HepG2 (cell line): ENCODE data around the gene ENTREP3. TPM values are rescaled to one million over a fixed set of nuclear protein-coding genes. Genes with fewer than 3 reads are reported as not detected.

Source experiments
- ATAC-seq: fragments of 200-7000 bp; cut with Tn5 transposase; 3 replicates; pipeline ENCODE4 v1.9.1; 2020; ENCODE audit warnings: mild to moderate bottlenecking, moderate library complexity
- BruUV-seq: library from RNA; stranded (reverse); fragments of 400-500 nt; replicated peaks from 2 replicates; lab custom pipeline; 2021; lab: Mats Ljungman, UMichigan
- CTCF ChIA-PET: fragments of 300-600 bp; formaldehyde crosslinking; extraction: SDS; loops from one replicate; lab custom pipeline; 2021; ENCODE audit warnings: low total read pairs, inconsistent platforms, low intra/inter-chr PET ratio; lab: Yijun Ruan, JAX
- POLR2A ChIA-PET: fragments of 350-600 bp; sonication (Branson Sonifier 250); formaldehyde crosslinking; loops from one replicate; lab custom pipeline; 2020; ENCODE audit warnings: antibody characterized with exemption, inconsistent platforms; lab: Yijun Ruan, JAX
- DNase-seq: peaks from one replicate; pipeline ENCODE4 v3.0.0-alpha.2; 2015; ENCODE audit warnings: low spot score
- FAIRE-seq: peaks from 3 replicates; lab custom pipeline; 2011; peaks lifted over from hg19 to GRCh38; lab: Jason Lieb, UNC
- H2AFZ ChIP-seq: one replicate; pipeline ENCODE4 v1.6.1; 2011; ENCODE audit warnings: low read length, inconsistent platforms
- H3K27ac ChIP-seq: fragments of 300-600 bp; 3 replicates; pipeline ENCODE4 v1.8.0; 2011; ENCODE audit warnings: mixed run types, mild to moderate bottlenecking, mixed read lengths, low read length, inconsistent platforms; ENCODE audit not compliant: insufficient read depth; ENCODE audit errors: extremely low read length
- H3K27me3 ChIP-seq, 2 experiments: fragments of 200-600 bp in 1 of 2; 2 replicates in 1 of 2; 3 replicates in 1 of 2; pipeline versions ENCODE4 v1.6.0 to v1.8.0; 2011; ENCODE audit warnings: low read length in 2 of 2, mild to moderate bottlenecking in 2 of 2, moderate library complexity in 2 of 2, inconsistent platforms in 1 of 2; ENCODE audit not compliant: insufficient read depth in 2 of 2, control insufficient read depth in 1 of 2
- H3K36me3 ChIP-seq, 2 experiments: fragments of 200-600 bp in 1 of 2; replicated peaks in 1 of 2; 2 replicates in 1 of 2; 3 replicates in 1 of 2; pipeline versions ENCODE4 v1.5.1 to v1.8.0; 2011; ENCODE audit warnings: low read length in 2 of 2, inconsistent platforms in 1 of 2; ENCODE audit not compliant: insufficient read depth in 2 of 2, control insufficient read depth in 1 of 2
- H3K4me1 ChIP-seq: 2 replicates; pipeline ENCODE4 v1.5.1; 2012; ENCODE audit warnings: low read length, inconsistent platforms; ENCODE audit not compliant: insufficient read depth
- H3K4me2 ChIP-seq: 2 replicates; pipeline ENCODE4 v1.6.0; 2011; ENCODE audit warnings: low read depth, low read length, inconsistent platforms
- H3K4me3 ChIP-seq, 3 experiments: fragments of 200-600 bp in 1 of 3; sonication (generic), shearing (Covaris generic) in 1 of 3; replicated peaks in 1 of 3; 2 replicates each; pipeline ENCODE4 v1.5.1; 2011 to 2016; ENCODE audit warnings: low read length in 3 of 3, inconsistent platforms in 2 of 3, low read depth in 2 of 3, mild to moderate bottlenecking in 2 of 3, control low read depth in 1 of 3, mixed read lengths in 1 of 3; ENCODE audit not compliant: insufficient read depth in 1 of 3
- H3K79me2 ChIP-seq: one replicate; pipeline ENCODE4 v1.6.1; 2011; ENCODE audit warnings: low read length, inconsistent platforms; ENCODE audit not compliant: insufficient read depth
- H3K9ac ChIP-seq: 2 replicates; pipeline ENCODE4 v1.6.0; 2011; ENCODE audit warnings: mild to moderate bottlenecking, low read depth, low read length, inconsistent platforms; ENCODE audit not compliant: insufficient read depth
- H3K9me3 ChIP-seq: 2 replicates; pipeline ENCODE4 v1.5.1; 2012; ENCODE audit warnings: mild to moderate bottlenecking, low read length
- H4K20me1 ChIP-seq: 2 replicates; pipeline ENCODE4 v1.6.0; 2011; ENCODE audit warnings: inconsistent platforms, mild to moderate bottlenecking, low read length, moderate library complexity; ENCODE audit not compliant: insufficient read depth
- BCL6 ChIP-seq: IDR thresholded peaks from 2 replicates; pipeline ENCODE4 v1.6.1; 2016; ENCODE audit warnings: missing genetic modification reagents, missing compliant biosample characterization
- CENPBD1 ChIP-seq: sonication (generic); formaldehyde crosslinking; IDR thresholded peaks from 2 replicates; pipeline ENCODE4 v1.8.0; 2022; ENCODE audit warnings: missing genetic modification reagents, low read depth, mild to moderate bottlenecking, borderline replicate concordance
- ETS1 ChIP-seq: sonication (generic); formaldehyde crosslinking; IDR thresholded peaks from 2 replicates; pipeline ENCODE4 v1.4.0; 2020; ENCODE audit warnings: missing genetic modification reagents
- GATAD2A ChIP-seq: IDR thresholded peaks from 2 replicates; pipeline ENCODE4 v1.6.1; 2016
- ISX ChIP-seq: sonication (generic); formaldehyde crosslinking; conservative IDR thresholded peaks from 2 replicates; pipeline ENCODE4 v1.5.0; 2020; ENCODE audit warnings: missing genetic modification reagents
- KDM5B ChIP-seq: sonication (generic); formaldehyde crosslinking; IDR thresholded peaks from 2 replicates; pipeline ENCODE4 v1.4.0; 2020; ENCODE audit warnings: missing genetic modification reagents, mild to moderate bottlenecking, borderline replicate concordance
- MXD4 ChIP-seq: IDR thresholded peaks from 2 replicates; pipeline ENCODE4 v1.6.1; 2016; ENCODE audit warnings: mild to moderate bottlenecking, missing biosample characterization, missing genetic modification reagents
- NFATC3 ChIP-seq: sonication (generic); formaldehyde crosslinking; IDR thresholded peaks from 2 replicates; pipeline ENCODE4 v1.5.1; 2020; ENCODE audit warnings: mild to moderate bottlenecking, missing genetic modification reagents
- RFXANK ChIP-seq: IDR thresholded peaks from 2 replicates; pipeline ENCODE4 v1.6.1; 2016
- ZFX ChIP-seq: sonication (generic); formaldehyde crosslinking; IDR thresholded peaks from 2 replicates; pipeline ENCODE4 v1.4.0; 2020; ENCODE audit warnings: mild to moderate bottlenecking, low read depth, missing genetic modification reagents, moderate library complexity
- ZMAT5 ChIP-seq: sonication (generic); formaldehyde crosslinking; IDR thresholded peaks from 2 replicates; pipeline ENCODE4 v1.5.0; 2020; ENCODE audit warnings: mild to moderate bottlenecking, low read depth, missing genetic modification reagents, borderline replicate concordance
- WGBS: methylation state at CpG from one replicate; pipeline ENCODE4 v1.1.6; 2017; ENCODE audit warnings: low lambda C conversion rate; 5-methylcytosine and 5-hydroxymethylcytosine counted together
- in situ Hi-C: cut with HindIII; loops from 2 replicates; pipeline ENCODE4 v1.10.0; 2017; ENCODE audit warnings: low pct_unique_long_range_greater_than_20kb; ENCODE audit not compliant: extremely low pct_ligation_motif_present
- intact Hi-C: fragments of 100-400 bp; cut with micrococcal nuclease; formaldehyde crosslinking; loops from one replicate; pipeline ENCODE4 v1.10.0; 2022; ENCODE audit not compliant: unreplicated experiment
- polyA plus RNA-seq, 8 experiments: library from polyadenylated mRNA; depleted of rRNA in 3 of 8; stranded (reverse) in 7 of 8; unstranded in 1 of 8; fragments of >200 nt; fragmentation: Illumina TruSeq in 4 of 8; extraction: Trizol in 4 of 8; gene quantifications; 2 replicates each; pipeline versions ENCODE4 v1.2.1 to v1.2.3, GENCODE V29; 2011 to 2016; ENCODE audit warnings: low read depth in 4 of 8, missing spikeins in 1 of 8, mixed read lengths in 1 of 8; ENCODE audit not compliant: insufficient read depth in 1 of 8
- total RNA-seq, 5 experiments: library from RNA; depleted of rRNA; stranded (reverse); fragments of >200 nt; fragmentation: Illumina TruSeq; extraction: Trizol; gene quantifications; 2 replicates each; pipeline ENCODE4 v1.2.3, GENCODE V29; 2016; ENCODE audit warnings: low read depth in 1 of 5
- TF ChIP-seq, protein P1 (sequence below): sonication (generic); formaldehyde crosslinking; conservative IDR thresholded peaks from 2 replicates; pipeline ENCODE4 v1.8.0; 2022; ENCODE audit warnings: mild to moderate bottlenecking, moderate library complexity, missing genetic modification reagents
- TF ChIP-seq, protein P2 (sequence below): sonication (generic); formaldehyde crosslinking; IDR thresholded peaks from 2 replicates; pipeline ENCODE4 v1.9.0; 2022; ENCODE audit warnings: missing genetic modification reagents, mild to moderate bottlenecking, borderline replicate concordance
- TF ChIP-seq, protein P3 (sequence below): sonication (generic); formaldehyde crosslinking; IDR thresholded peaks from 2 replicates; pipeline ENCODE4 v1.5.0; 2020; ENCODE audit warnings: mild to moderate bottlenecking, missing genetic modification reagents

Gene ENTREP3
- total and polyA plus RNA-seq, 2 of the 13 experiments (the other 11 are each of a cell fraction or from before 2014, with no cell fraction given) = 4.1 to 9.9 TPM

DNA sequence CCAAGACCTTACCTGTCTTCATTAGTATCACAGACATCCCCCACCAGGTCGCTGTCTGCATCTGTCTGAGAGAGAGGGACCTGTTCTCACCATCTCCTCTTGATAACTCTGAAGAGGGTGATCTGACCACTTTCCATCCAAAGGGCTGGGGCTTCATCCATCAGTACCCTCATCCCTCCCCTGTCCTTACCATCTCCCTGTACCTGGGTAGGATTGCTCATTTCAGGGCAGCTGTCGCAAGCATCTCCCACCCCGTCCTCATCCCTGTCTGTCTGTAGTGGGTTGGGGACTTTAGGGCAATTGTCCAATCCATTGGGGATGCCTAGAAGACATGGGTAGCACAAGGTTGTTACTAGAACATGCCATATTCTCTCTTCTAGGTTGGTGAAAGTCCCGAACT lies 55.5 kb downstream of the ENTREP3 start:
- Histone ChIP-seq H2AFZ (no peak overlapping the region), H3K4me1 (peaks cover 9% of the 10 kb centered on the region; the same call in 1 of the 2 replicates), H3K9ac (no peak overlapping the region), H3K27me3 (peaks cover 0 to 52% of the 10 kb centered on the region in 2 experiments; a peak in 4 of 5 replicates), H4K20me1 (no peaks in the 10 kb centered on the region), H3K4me2 (no peak overlapping the region), H3K9me3 (no peaks in the 10 kb centered on the region), H3K79me2 (no peaks in the 10 kb centered on the region), H3K4me3 (no peak overlapping the region), H3K27ac (no peak overlapping the region), H3K36me3 (no peaks in the 10 kb centered on the region)
- 24% methylated on average over 4 of the region's 4 CpGs for WGBS
- no TSS peak for BruUV-seq
- ChIA-PET POLR2A (no interaction called here), CTCF (no interaction called here)
- DNase-seq (no peak), FAIRE-seq (no peak), ATAC-seq (no peak)
- in situ Hi-C loops (loop anchor here (10.0 kb wide), 1 partner anchor 395 kb away; no protein-coding TSS in a partner anchor), intact Hi-C loops (loop anchor here (10.0 kb wide), 1 partner anchor 105 kb away; the partner anchor contains the start of genes FDPS and PKLR)
- TF ChIP-seq, protein P1, sequence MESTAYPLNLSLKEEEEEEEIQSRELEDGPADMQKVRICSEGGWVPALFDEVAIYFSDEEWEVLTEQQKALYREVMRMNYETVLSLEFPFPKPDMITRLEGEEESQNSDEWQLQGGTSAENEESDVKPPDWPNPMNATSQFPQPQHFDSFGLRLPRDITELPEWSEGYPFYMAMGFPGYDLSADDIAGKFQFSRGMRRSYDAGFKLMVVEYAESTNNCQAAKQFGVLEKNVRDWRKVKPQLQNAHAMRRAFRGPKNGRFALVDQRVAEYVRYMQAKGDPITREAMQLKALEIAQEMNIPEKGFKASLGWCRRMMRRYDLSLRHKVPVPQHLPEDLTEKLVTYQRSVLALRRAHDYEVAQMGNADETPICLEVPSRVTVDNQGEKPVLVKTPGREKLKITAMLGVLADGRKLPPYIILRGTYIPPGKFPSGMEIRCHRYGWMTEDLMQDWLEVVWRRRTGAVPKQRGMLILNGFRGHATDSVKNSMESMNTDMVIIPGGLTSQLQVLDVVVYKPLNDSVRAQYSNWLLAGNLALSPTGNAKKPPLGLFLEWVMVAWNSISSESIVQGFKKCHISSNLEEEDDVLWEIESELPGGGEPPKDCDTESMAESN (CRISPR knock-in tag) = no peak
- TF ChIP-seq CENPBD1 (CRISPR knock-in tag) (no peak), NFATC3 (no peak), ISX (CRISPR knock-in tag) (no peak), ZFX (no peak), KDM5B (CRISPR knock-in tag) (no peak), GATAD2A (CRISPR knock-in tag) (no peak), MXD4 (CRISPR knock-in tag) (no peak), BCL6 (CRISPR knock-in tag) (no peak), ZMAT5 (CRISPR knock-in tag) (no peak), RFXANK (CRISPR knock-in tag) (no peak), ETS1 (CRISPR knock-in tag) (no peak)
- TF ChIP-seq, protein P2, sequence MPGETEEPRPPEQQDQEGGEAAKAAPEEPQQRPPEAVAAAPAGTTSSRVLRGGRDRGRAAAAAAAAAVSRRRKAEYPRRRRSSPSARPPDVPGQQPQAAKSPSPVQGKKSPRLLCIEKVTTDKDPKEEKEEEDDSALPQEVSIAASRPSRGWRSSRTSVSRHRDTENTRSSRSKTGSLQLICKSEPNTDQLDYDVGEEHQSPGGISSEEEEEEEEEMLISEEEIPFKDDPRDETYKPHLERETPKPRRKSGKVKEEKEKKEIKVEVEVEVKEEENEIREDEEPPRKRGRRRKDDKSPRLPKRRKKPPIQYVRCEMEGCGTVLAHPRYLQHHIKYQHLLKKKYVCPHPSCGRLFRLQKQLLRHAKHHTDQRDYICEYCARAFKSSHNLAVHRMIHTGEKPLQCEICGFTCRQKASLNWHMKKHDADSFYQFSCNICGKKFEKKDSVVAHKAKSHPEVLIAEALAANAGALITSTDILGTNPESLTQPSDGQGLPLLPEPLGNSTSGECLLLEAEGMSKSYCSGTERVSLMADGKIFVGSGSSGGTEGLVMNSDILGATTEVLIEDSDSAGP (CRISPR knock-in tag) = no peak
- TF ChIP-seq, protein P3, sequence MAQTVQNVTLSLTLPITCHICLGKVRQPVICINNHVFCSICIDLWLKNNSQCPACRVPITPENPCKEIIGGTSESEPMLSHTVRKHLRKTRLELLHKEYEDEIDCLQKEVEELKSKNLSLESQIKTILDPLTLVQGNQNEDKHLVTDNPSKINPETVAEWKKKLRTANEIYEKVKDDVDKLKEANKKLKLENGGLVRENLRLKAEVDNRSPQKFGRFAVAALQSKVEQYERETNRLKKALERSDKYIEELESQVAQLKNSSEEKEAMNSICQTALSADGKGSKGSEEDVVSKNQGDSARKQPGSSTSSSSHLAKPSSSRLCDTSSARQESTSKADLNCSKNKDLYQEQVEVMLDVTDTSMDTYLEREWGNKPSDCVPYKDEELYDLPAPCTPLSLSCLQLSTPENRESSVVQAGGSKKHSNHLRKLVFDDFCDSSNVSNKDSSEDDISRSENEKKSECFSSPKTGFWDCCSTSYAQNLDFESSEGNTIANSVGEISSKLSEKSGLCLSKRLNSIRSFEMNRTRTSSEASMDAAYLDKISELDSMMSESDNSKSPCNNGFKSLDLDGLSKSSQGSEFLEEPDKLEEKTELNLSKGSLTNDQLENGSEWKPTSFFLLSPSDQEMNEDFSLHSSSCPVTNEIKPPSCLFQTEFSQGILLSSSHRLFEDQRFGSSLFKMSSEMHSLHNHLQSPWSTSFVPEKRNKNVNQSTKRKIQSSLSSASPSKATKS (CRISPR knock-in tag) = no peak
